ENCODE data around the gene RAB11FIP3.
"Not testable (repeated sequence)": the region's sequence is repeated elsewhere in the genome, so short reads cannot be mapped to it uniquely, and the experiment has no call there.

RAB11FIP3 gene

DNA sequence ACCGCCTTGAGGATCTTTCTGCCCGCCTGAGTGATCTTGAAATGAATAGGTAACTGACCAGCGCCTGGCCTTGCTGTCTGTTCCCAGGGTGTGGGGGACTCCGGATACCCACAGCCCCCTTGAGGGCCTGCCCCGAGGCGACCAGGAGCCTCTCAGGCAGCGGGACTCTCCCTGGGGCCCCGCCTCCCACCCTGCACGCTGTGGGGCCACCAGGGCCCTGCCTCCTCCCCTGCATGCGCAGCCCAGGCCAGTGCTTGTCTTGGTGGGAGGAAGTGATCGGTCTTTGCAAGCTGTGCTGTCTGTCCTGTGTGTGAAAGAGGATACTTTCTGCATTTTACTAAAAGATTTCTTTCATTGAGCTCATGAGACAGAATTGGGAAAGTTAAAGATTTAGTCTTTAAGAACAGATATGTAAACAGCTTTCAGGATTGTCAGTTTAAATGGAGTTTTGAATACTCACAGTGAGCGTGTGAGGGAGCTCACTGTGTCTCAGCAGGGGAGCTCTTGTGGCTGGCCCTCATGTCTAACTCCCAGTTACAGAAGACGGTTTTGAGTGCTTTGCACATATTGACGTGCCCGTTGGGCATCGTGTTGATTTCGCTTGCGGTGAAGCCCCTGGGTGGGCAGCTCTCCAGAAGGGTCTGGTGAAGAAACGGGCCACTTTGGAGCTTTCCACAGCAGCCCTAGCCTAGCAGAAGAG, 65.9 kb downstream of the RAB11FIP3 start:
- in situ Hi-C loops (cut with HindIII; ENCODE audit: low sequenced_read_pairs): no loop called here

DNA sequence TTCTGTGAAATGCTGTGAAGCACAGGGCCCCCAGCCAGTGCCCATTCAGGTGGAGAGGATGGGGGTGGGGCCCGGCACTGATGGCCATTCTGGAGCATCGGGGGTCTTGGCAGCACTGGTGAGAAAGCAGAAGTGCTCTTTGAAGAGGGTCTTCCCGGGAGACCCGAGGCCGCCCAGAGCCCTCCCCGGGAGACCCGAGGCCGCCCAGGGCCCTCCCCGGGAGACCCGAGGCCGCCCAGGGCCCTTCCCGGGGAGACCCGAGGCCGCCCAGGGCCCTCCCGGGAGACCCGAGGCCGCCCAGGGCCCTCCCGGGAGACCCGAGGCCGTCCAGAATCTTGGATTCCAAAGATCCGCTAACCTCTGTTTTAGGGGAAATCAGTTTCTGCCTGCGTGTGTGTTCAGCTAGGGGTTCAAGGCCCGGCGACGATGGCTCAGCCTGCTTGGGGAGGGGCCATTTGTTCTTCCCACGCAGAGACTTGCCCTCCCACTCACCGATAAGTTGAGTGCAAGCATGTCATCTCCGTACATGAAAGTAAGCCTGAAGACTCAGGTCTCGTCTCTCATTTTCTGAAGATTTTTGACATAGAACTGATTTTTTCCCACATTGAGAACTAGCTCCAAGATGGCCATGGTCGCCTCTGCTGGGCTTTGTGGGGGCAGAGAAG, 66.9 kb downstream of the RAB11FIP3 start:
- in situ Hi-C loops (cut with HindIII; ENCODE audit: low sequenced_read_pairs): no loop called here

DNA sequence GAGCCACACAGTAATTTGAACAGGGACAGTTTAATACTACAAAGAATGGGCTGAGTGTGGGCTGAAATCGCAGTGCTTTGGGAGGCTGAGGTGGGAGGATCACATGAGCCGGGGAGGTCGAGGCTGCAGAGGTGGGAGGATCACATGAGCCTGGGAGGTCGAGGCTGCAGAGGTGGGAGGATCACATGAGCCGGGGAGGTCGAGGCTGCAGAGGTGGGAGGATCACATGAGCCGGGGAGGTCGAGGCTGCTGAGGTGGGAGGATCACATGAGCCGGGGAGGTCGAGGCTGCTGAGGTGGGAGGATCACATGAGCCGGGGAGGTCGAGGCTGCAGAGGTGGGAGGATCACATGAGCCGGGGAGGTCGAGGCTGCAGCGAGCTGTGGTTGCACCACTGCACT, 69.2 kb downstream of the RAB11FIP3 start:
- in situ Hi-C loops (cut with HindIII; ENCODE audit: low sequenced_read_pairs): not testable (repeated sequence)

DNA sequence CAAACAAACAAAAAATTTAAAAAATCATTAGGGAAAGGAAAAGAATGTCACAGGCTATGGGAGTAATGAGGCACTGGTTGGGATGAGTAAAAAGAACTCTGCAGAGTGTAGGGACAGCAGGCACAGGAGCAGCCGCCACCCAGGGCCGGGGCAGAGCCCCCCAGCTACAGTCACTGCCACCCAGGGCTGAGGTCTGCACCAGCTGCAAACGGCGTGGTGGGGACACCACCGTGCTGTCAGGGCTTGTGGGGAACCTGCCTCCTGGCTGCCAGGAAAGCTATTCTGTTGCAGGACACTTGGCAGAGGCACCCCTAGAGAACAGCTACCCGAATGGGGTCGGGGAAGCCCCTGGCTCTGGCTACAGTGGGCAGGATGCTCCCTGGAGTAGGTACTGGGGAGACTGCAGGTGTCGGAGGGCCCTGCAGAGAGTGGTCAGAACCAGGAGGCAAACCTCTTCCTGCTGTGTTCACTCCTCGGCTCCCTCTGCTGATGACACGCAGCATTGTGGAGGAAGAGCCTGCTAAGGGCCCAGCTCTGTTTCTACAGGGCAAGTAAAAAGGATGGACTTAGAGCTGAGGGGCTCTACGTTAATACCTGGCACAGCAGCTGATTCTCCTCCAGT, 69.8 kb downstream of the RAB11FIP3 start:
- in situ Hi-C loops (cut with HindIII; ENCODE audit: low sequenced_read_pairs): no loop called here

DNA sequence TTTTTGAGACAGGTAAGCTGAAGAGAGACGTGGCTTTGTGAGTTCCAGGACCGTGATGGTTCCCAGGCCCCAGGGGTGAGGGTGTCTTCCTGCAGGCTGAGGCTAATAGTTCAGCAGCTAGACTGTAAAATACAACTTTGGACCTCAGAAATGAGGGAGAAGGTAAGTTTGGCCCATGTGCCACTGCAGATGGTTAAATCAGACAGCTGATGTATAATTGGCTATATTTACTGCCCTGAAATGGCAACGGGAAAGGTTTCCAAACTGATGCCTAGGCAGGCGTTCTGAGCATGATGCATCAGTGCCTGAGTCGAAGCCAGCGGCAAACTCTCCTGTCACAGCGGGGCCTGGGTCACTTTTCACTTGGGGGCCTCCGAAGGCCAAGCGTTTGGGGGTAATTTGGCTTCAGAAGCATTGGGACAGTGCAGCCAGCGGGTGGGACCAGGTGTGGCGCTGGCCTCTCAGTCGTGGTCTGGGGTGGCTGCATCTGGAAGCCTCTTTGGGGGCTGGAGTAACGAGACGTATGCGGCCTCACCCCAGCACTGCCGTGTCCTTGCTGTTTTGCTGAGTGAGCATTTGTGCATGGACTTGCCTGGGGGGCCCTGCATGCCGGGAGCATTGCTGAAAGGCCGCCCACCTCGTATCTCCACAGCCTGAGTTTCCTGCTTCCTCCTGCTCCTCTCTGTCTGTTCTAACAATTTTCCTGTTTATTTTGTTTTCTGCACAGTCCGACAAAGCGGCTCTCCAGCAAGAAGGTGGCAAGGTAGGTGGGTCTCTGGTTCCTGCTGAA, 70.8 kb downstream of the RAB11FIP3 start:
- in situ Hi-C loops (cut with HindIII; ENCODE audit: low sequenced_read_pairs): no loop called here

DNA sequence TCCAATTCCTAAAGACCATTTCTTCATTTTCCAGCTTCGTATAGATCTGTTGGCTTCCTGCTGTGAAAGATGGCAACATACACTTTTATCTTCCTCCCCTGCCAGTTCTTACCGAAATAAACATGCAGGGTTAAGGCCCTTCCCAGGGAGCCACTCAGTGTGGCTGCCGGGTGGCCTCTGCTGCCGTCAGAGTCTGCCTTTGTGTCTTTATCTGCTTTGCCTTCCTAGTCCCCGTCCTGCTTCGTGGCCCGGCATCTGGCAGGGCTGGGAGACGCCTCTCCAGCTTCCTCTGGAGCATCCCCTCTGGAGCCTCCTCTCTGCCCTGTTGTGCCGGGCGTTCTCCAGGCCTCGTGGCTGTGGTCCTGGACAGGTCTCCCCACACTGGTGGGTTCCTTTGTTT, 71.8 kb downstream of the RAB11FIP3 start:
- in situ Hi-C loops (cut with HindIII; ENCODE audit: low sequenced_read_pairs): no loop called here

DNA sequence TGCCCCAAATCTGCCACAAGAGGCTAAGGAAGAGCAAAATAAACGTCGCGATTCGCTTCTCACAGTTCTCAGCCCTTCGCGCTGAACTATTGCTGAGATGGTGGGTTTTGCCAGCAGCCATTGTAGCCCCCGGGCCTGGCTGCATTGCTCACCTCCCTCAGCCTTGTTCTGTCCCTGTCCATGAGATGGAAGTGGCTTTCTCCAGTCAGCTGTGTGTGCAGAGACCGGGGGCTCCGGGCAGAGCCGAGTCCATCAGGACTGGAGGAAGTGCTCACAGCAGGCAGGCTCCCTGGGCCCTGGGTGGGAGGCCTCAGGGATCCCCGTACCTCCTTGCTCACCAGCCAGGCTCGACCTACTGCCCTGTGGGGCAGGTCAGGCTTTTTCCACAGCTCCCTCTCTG, 74.5 kb downstream of the RAB11FIP3 start:
- in situ Hi-C loops (cut with HindIII; ENCODE audit: low sequenced_read_pairs): no loop called here

DNA sequence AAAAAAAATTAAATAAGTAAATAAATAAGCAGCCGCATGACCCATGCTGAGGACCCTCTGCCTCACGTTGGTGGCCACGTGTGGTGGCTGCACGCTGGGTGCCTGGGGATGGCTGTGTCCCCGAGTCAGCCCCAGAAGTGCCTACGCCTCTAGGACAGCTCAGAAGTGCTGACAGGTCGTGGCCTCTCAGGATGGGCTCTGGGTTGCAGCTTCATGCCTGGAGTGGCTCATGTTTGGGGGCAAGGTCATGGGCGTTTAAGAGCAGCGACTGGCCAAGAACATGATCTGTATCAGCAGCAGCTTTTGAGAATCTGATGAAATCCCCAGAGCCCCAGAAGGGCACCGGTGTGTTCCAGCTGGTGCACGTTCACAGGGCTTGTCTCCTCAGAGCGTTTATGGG, 75.3 kb downstream of the RAB11FIP3 start:
- in situ Hi-C loops (cut with HindIII; ENCODE audit: low sequenced_read_pairs): no loop called here

DNA sequence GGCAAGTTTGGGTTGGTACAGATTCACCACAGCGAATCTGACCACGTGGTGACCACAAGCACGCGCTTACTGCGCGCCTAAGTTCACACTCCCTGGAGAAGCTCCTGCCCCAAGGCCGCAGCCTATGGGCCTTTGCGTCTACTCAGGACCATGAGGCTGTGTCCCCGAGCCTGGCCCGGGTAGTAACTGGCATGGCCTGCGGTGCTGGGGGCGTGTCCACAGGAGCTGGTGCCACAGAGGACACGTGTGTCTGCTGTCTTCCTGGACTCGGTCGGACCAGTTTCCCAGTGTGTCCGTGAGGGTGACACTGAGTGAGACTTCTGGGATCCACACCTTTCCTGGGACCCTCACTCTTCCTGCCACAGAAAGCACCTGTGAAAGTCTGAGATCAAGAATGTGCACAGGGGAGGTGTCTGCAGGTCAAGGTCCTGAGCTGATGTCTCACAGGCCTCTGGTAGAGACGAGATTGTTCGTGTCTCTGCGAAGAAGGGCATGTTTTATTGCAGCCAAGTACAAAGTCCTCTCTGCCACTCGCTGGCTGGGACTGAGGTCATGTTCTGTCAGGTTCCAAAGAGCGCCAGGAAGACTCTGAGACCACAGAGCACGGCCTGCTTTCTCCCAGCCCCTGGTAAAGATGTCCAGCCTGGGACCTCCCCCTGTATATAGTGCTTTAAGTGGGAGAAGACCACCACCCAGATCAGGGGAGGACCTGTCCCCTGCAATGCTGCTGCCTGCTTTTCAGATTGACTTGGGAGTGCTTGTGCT, 76.9 kb downstream of the RAB11FIP3 start:
- in situ Hi-C loops (cut with HindIII; ENCODE audit: low sequenced_read_pairs): no loop called here

DNA sequence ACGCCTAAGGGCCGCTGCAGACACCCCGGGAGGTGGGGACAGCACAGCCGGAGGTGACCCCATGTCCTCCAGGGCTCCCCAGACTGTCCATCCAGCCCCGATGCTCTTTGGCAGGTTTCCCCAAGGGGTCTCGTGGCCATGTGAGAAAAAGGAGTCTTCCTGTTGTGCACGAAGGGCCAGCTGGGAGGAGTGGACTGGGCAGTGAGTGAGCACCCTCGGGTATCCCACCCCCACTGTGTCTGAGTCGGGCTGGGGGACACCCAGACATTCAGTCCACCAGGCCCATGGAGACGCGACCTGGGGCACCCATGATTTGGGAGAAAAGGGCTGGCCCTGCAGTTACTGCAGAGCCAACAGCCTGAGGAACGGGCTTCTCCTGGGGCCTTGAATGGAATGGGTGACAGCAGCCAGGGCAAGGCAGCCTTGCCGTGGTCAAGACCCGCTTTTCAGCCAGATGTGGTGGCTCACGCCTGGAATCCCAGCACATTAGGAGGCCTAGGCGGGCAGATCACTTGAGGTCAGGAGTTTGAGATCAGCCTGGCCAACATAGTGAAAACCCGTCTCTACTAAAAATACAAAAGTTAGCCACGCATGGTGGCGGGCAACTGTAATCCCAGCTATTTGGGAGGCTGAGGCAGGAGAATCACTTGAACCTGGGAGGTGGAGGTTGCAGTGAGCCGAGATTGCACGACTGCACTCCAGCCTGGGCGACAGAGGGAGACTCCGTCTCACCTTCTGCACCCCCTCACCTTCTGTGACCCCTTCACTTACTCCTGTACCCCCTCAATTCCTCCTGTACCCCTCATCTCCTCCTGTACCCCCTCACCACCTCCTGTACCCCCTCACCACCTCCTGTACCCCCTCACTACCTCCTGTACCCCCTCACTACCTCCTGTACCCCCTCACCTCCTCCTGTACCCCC, 78.0 kb downstream of the RAB11FIP3 start:
- in situ Hi-C loops (cut with HindIII; ENCODE audit: low sequenced_read_pairs): no loop called here

DNA sequence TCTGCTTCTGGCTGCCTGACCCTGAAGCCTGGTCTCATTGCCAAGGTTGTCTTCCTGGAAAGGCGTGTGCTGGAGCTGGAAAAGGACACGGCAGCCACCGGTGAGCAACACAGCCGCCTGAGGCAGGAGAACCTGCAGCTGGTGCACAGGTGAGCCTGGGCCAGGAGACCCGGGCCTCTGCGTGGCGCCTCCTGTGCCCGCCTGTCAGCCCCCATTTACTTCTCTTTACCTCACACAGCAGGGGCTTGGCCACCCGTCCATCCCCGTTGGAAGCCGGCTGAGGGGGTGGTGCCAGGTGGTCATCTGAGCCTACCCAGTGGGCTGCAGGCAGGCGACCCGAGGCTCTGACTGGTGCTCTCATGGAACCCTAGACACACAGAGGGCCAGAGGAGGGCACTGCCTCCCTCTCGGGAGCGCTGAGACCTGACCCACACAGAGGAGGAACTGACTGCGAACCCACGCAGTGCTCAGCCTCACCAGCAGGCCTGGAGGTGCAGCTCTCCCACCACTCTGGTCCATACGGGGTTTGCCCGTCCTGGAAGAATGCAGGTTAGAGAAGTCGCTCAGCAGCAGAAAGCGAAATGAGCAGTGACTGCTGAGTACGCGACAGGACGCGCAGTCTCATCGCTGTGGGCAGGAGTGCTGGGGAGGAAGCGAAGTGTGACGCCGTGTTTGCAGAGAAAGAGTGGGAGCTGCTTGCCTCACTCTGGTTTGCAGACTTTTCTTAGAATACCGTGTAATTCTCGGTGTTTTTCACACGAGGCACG, 80.2 kb downstream of the RAB11FIP3 start:
- in situ Hi-C loops (cut with HindIII; ENCODE audit: low sequenced_read_pairs): no loop called here

DNA sequence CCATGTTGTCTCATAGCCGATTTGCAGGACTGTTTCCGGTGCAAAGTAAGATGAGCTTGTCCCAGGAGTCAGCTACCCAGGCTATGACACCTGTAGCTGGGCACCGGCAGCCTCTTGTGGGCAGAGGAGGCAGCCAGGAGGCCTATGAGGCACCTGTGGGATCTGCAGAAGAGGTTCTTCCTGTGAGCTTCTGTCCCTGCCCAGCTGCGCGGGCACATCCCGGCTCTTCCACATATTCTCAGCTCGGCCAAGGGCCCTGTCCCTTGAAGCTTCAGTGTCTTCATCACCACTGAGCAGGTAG, 80.7 kb downstream of the RAB11FIP3 start:
- in situ Hi-C loops (cut with HindIII; ENCODE audit: low sequenced_read_pairs): no loop called here

DNA sequence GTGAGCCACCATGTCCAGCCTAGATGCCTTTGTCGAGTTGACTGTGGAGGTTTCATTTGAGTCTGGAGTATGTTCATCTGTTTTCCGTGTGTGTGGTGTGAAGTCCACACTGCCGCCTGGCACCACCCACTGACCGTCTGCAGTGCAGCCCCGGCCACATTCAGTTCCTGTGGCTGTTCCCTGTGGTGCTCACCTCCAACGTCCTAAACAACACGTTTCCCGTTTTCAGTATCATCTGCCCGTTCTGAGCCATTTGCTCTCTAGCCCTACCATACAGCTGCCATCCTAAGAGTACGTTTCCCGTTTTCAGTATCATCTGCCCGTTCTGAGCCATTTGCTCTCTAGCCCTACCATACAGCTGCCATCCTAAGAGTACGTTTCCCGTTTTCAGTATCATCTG, 82.1 kb downstream of the RAB11FIP3 start:
- in situ Hi-C loops (cut with HindIII; ENCODE audit: low sequenced_read_pairs): not testable (repeated sequence)

DNA sequence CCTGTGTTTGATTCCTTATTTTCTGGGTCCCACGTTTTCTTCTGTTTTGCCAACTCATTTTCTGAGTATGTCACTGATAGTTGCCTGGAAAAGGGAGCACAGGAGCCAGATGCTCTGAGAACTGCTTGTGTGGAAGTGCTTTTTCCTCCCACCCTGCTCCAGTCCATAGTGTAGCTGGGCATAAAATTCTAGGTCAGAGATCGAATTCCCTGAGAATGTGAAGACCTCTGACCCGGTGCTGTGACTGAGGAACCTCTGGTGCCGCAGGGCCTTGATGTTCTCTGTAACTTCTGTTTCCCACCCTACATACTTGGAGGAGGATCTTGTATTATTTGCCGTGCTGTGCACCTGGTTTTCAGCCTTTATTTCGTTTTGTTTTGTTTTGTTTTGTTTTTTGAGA, 82.5 kb downstream of the RAB11FIP3 start:
- in situ Hi-C loops (cut with HindIII; ENCODE audit: low sequenced_read_pairs): no loop called here

DNA sequence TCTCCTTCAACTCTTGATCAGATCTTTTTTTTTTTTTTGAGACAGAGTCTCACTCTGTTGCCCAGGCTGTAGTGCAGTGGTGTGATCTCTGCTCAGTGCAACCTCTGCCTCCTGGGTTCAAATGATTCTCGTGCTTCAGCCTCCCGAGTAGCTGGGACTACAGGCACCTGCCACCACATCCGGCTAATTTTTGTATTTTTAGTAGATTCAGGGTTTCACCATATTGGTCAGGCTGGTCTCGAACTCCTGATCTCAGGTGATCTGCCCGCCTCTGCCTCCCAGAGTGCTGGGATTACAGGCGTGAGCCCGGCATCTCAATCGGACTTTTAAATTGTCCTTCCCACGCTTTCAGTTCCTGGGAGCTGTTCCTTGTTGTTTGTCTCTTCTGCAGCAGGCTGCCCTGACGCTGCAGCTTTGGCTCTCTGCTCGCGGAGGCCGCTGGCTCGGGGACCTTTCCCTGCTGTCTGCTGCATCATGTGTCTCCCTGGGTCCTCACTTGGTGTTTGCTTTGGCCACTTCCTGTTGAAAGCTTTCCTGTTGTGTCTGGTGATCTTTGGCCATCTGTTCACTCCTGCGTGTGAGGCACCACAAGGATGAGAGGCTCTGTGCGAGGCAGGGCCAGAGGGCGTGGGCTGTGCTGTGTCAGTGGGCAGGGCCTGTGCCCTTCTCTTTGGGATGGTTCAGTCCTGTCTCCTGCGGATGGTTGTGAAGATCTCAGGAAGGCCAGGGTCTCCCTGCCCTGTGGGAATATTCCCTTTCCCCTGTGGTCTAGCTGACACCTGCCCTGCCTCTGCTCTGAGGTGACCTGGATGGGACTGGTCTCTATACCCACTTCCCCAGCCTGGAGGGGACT, 83.7 kb downstream of the RAB11FIP3 start:
- in situ Hi-C loops (cut with HindIII; ENCODE audit: low sequenced_read_pairs): no loop called here

DNA sequence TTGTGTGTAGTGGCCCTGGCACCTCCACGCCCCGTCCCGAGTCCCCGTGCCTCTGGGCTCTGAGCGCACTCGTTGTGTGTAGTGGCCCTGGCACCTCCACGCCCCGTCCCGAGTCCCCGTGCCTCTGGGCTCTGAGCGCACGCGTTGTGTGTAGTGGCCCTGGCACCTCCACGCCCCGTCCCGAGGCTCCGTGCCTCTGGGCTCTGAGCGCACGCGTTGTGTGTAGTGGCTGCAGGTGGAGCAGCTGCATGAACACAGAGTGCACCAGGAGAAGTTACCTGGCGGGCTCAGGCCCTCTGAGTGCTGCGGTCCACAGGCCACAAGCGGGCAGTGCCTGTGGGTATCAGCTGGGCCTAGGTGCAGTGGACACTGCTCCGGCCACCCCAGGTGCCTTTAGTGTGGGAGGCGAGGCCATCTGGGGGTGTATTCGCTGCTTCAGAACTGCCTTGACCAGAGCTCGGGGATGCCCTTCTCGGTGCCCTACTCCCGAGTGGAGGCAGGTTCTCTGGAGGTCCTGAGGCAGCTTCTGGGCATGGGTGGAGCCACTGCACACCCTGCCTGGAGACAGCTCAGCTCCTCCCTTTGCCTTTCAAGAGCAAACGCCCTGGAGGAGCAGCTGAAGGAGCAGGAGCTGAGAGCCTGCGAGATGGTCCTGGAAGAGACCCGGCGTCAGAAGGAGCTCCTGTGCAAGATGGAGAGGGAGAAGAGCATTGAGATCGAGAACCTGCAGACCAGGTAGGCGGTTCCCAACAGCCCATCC, 84.8 kb downstream of the RAB11FIP3 start:
- in situ Hi-C loops (cut with HindIII; ENCODE audit: low sequenced_read_pairs): no loop called here

DNA sequence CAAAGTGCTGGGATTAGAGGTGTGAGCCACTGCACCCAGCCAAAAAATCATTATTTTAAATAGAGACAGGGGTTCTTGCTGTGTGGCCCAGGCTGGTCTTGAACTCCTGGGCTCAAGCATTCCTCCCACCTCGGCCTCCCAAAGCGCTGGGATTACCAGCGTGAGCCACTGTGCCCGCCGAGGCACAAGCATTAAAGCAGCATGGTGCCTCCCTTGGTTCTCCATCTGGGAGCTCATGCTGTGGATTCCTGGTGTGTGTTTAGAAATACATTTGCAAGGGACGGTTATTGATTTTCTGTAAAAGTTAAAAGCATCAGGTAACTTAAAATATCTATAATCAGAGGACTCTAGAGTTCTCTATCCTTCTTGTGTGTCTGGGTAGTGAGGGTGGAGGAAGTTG, 87.4 kb downstream of the RAB11FIP3 start:
- in situ Hi-C loops (cut with HindIII; ENCODE audit: low sequenced_read_pairs): no loop called here

DNA sequence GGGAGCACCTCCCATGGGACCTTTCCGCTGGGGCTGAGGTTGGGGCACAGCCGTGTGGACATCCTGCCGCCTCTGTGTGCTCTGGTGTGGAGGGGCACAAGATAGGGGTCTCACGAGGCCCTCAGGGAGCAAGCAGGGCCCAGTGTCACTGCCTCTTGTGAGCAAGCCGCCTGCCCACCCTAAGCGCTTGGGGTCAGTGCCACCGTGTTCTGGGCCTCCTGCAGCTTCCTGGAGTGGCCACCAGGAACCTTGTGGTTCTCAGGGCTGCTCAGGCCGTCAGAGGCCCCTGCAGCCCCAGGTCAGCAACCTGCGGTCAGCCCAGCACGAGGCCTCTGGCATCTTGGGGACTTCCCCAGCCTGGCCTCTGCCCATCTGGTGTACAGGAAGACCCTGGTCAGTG, 88.5 kb downstream of the RAB11FIP3 start:
- in situ Hi-C loops (cut with HindIII; ENCODE audit: low sequenced_read_pairs): no loop called here

Data from DLD1 (cell line).